HG03439 (cell line): Measurements from ENCODE around the gene HECTD2.
"Not testable (repeated sequence)": the region's sequence is repeated elsewhere in the genome, so short reads cannot be mapped to it uniquely, and the experiment has no call there.

Source experiments
- ATAC-seq: cut with Tn5 transposase; IDR thresholded peaks from one replicate; pipeline ENCODE4 v1.9.1; 2021; ENCODE audit warnings: mild to moderate bottlenecking, moderate library complexity; ENCODE audit not compliant: unreplicated experiment

Gene HECTD2

DNA sequence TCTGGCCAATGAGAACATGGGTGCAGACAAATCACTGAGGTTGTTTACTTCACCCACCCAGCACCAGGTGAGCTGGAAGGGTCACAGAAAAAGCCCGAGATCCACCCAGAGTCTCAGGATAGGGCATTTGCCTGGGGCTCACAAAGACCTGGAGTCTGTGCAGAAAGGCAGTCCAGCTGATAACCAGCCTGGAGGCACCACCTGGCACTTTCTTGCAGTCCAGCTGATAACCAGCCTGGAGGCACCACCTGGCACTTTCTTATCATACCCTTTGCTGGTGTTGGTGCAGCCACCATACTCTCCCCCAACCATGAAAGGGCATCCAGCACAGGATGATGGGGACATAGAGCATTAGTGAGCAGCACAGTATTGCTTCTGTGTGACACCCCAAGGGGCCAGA, 118.6 kb downstream of the HECTD2 start:
- ATAC-seq = no peak

DNA sequence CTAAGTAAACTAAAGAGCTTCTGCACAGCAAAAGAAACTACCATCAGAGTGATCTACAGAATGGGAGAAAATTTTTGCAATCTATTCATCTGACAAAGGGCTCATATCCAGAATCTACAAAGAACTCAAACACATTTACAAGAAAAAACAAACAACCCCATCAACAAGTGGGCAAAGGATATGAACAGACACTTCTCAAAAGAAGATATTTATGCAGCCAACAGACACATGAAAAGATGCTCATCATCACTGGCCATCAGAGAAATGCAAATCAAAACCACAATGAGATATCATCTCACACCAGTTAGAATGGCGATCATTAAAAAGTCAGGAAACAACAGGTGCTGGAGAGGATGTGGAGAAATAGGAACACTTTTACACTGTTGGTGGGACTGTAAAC, 124.6 kb downstream of the HECTD2 start:
- ATAC-seq = not testable (repeated sequence)

DNA sequence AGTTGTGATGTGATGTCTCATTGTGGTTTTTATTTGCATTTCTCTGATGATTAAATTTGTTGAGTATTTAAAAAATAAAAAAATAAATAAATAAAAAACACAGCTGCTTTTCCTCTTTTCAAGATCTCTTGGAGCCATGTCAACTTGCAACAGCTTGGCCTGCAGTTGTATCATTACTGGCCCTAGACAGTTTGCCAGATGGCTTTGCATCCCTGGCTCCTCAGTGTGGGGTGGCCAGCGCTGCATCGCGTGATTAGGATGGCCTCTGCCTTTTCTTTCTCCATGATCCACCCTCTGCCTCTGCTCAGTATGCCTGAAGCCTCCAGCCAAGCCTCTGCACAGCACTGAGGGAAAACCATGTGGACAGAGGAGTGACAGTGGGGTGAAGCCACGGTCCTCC, 126.0 kb downstream of the HECTD2 start:
- no peak for ATAC-seq

DNA sequence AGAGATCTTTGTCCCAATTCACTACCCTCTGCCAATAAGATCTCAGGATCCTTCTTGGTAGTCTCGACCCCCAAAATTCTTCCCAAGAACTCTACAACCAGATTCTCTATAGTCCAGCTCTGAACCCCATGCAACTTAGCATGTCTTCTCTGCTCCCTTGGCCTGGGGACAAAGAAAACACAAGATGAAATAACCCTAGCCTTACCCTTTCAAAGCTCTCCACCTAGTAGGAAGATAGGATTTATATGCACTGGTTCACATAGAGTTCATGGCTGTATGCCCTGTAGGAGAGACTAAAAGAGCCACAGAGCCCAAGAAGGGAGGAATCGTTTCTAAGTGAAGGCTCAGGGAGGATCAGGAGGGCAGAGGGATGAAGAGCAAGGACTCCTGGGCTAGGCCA, 126.6 kb downstream of the HECTD2 start:
- ATAC-seq = no peak

DNA sequence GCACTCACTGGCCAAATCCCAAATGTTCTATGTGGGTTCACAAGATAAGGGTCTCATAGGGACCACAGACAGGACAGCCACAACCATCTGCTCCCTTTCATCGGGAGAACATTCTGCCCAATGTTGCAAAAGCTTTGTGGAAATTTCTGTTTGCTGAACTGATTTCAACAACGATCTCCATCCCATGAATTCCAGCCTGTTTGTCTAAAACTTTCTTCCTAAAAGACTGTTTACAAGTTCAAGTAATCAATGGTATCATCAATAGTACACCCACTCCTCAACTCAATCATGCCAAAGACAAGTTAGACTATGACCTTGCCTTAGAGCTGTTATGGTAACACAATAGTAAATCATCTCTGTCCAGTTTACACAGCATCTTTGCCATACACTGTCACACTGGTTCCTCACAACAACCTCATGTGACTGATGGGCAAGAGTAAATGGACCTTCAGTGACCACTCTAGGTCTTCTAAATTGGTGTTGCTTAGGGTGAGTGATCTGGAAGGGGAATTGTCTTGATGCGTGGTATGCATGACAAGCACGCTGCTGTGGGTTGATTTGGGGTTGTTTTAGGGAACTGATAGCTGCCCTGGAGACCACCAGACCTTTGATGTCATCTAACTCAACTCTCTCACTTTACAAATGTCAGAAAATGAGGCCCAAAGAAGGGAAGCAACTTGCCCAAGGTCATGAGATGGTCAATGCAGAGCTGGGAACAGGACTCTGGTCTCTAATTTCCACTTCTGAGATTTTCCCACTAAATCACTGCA, 127.7 kb downstream of the HECTD2 start:
- ATAC-seq = no peak

DNA sequence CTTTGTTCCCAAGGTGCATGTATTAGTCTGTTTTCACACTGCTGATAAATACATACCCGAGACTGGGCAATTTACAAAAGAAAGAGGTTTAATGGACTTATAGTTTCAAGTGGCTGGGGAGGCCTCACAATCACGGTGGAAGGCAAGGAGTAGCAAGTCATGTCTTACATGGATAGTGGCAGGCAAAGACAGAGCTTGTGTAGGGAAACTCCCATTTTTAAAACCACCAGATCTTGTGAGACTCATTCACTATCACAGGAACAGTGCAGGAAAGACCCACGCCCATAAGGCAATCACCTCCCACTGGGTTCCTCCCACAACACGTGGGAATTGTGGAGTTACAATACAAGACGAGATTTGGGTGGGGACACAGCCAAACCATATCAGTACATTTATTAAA, 129.8 kb downstream of the HECTD2 start:
- no peak for ATAC-seq

DNA sequence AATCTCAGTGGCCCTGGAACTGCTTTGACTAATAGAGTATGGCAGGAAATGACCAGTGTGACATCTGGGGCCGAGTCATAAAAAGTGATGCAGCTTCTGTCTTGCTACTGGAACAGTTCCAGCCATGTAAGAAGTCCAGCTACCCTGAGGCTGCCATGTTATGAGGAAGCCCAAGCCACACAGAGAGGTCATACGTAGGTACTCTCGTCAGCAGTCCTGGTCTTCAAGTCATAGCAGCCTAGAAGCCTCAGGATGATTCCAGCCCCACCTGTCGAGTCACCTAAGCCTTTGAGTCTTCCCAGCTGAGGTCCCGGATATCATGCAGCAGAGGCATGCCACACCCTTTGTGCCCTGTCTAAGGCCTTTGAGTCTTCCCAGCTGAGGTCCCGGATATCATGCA, 130.6 kb downstream of the HECTD2 start:
- no peak for ATAC-seq

DNA sequence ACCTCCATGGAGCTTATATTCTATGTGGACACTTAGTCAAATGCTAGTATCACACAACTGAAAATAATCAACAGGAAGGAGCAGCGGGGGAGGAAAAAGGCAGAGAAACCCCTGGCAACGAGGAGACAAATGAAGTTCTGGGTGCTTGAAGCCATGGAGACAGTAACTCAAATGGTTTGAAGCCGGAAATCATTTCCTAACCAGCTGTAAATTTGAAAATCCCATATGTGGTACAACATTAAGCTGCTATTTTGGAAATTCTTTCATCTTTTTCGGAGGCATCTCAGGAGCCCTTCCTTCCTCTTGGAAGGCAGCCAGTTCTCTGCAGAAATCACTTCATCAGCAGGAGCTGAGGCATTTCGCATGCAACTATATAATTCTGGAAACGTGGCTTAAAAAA, 131.3 kb downstream of the HECTD2 start:
- ATAC-seq = no peak

DNA sequence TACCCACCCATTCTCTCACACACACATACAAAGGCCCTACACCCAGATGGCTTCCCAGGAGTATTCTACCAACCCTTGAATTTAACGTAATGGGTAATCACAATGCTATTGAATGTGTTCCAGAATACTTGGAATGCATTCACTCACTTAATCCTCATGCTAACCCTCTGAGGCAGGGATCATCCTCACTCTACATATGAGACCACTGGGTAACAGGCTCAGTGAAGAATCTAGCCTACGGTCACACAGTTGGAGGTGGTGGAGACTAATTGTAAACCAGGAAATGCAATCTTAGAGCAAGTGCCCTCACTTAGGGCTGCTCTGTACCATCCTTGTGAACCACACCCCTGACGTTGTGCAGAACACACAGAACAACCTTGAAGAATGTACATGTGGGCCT, 135.2 kb downstream of the HECTD2 start:
- ATAC-seq = no peak

DNA sequence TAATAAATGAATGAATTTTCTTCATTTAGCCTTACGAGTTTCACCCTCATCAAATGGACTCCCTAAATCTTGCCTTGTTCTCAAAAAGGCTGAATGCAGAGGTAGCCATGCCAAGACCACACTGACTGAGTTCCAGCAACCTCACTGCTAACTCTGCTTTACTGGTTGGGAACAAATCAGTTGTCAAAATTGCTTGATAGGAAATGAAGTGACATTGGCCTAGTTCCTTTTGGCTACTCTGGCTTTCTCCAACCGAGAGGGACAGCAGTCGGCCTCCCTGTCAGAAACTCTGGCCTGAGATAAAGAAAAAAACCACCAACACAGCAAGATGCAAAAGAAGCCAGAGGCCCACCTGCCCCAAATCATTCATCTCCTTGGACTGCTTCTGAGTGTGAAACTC, 135.7 kb downstream of the HECTD2 start:
- no peak for ATAC-seq

DNA sequence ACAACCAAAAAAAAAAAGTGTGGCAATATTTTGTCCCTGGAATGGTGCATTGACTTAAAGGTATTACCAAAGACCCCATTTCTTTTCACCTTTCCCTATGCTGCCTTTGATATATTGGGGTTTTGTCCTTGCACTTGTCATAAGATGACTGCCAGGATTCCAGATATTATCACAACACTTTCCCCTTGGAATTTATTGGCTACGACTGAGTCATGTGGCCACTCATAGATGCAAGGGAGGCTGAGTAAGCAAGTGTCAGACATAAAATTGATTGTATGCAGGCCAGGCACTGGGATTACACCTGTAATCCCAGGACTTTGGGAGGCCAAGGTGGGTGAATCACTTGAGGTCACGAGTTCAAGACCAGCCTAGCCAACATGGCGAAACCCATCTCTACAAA, 139.1 kb downstream of the HECTD2 start:
- ATAC-seq = no peak

DNA sequence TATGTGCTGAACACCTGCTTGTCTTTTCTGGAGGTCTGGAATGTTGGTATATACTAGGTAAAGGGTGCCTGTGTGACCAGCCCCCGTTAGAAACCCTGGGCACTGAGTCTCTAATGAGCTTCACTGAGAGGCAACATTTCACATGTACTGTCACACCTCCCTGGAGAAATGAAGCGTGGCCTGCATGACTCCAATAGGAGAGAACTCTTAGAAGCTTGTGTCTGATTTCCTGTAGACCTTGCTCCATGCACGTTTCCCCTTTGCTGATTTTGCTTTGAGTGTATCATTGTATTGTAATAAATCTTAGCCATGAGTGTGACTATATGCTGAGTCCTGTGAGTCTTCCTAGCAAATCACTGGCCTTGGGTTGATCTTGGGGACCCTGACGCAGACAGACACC, 139.9 kb downstream of the HECTD2 start:
- no peak for ATAC-seq

DNA sequence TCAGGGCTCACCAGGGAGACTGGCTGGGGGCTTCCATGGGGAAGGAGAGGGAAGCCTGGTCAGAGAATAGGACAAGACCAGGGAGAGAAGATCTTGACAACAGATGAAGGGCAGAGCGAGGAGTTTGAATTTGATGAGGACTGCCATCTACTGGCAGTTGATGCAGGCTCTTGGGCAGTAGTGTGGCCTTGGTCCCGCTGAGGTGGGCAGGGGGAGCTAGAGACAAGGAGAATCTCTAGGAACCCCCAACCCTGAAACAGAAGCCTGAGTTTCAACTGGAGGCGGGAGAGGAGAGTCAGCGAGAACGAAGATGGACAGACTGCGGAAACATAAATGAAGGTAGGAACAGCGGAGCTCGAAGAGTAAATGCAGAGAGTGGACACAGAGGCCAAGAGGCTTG, 141.7 kb downstream of the HECTD2 start:
- no peak for ATAC-seq

DNA sequence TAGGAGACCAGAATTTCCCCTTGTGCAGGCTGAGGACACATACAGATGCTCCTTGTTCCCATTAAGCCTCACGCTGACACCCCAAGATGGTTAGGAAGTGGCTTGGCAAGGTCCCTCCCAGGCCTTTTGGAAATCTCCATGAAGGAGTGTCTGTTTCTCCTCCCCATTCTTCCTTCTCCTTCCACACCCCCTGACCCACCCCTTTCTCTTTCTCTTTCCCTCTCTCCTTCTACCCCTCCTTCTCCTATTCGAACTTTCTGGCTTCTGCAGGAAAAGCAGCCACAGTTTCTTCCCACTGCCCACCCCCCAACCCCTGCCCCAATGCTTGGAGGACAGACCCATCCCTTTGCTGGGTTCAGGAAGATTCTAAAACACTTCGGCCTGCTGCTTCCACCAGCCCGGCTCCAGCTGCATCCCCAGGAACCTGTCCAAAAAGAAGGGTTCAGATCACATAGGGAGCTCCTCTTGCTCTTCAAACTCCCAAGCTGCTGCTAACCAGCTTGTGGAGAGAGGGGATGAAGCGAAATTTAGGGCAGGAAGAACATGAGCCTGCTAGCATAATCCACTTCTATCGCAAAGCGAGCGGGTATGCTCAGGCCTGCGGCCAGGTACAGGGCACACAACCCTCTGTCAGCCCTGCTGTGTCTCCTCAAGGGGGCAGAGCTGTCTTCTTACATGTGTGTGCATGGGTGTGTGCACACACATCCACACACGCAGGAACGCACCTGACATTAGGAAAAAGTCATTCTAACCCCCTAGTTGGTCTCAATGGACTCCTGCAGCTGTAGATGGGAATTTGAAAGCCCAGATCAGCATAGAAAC, 142.3 kb downstream of the HECTD2 start:
- ATAC-seq = no peak

DNA sequence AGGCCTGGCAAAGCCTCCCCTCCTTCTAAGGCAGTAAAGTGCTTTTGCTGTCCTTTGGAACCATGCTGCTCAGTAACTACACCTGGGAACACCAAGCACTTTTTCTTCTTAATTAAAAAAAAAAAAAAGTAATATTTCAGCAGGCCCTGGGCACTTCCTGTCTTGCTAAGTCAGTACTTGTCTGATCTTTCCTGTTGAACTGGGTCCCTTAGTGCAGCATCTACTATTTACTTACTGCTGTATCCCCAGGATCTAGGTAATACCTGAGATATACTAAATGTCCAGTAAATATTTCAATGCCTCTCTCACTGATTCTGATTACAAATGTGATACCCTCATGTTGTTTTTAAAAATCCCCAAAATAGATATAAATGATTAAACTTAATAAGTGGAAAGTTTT, 145.3 kb downstream of the HECTD2 start:
- no peak for ATAC-seq

DNA sequence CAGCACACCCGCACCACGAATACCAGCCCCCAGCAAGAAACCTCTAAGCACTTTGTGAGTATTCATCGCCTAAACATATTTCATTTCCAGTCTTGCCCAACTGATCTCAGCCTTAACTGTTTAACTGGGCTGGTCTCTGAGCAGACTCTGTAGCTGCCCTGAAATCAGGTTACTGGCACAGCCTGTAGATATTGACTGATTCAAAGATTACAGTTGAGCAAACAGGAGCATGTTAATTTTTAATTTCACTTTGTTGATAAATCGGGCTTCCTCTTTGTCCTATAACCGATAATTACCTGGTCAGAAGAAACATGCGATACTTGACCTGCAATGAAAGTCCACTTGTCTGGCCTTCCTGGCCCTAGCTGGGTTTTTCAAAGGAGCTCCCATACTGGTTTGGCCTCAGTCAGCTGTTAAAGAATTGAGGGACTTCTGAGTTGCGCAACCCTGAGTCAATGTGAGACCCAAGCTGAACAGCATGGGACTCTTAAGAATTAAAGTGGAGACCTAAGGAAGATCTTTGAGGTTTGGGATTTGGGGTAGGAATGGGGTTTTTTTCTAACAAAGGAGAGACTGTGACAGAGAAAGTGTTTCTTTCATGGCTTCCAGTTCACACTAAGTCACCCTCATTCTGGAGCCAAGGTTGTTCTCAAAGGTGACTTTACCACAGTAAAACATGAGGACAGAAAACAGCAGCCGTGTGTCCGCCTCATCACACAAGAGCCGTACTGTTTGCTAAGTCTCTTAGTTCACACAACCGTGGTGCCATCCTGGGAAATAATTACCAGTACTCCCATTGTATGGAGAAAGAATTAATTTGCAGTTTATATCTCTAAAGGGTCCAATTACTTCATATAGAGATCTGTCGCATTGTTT, 146.8 kb downstream of the HECTD2 start:
- ATAC-seq = no peak

DNA sequence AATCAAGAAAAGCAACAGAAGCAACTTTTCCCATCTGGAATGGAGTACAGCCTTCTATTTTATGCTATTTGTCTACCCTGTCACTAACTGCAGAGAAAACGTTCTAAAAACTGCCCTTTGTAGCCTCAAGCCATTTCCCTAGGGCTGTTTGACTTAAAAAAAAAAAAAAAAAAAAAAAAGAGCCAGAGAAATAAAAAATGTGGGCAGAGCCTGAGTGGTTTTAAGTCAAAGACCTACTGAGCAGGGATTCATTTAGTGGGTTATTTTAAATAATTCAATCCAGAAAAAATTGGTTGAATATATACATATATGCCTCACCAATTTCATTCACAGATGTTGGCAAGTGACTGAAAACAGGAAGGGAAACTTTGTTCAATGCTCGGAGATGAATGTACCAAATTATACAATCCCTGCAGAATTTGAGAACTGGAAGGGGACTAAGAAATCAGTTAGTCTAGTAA, 147.5 kb downstream of the HECTD2 start:
- ATAC-seq = no peak

DNA sequence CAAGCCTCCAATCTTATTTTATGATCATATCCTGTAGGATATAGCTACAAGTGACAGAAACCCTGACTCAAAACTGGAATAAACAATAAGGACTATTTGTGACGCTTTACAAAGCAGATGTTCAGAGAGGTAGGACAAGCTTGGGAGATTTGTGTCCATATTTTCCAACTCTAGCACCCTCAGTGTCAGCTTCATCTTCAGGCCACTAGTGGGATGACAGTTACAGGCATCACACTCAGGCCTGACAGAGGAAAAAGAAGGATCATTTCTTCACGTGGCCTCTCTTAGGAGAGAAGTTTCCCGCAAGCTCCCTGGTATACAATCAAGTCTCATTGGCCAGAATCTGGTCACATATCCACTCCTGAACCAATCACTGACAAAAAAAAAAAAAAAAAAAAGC, 148.3 kb downstream of the HECTD2 start:
- ATAC-seq = no peak

DNA sequence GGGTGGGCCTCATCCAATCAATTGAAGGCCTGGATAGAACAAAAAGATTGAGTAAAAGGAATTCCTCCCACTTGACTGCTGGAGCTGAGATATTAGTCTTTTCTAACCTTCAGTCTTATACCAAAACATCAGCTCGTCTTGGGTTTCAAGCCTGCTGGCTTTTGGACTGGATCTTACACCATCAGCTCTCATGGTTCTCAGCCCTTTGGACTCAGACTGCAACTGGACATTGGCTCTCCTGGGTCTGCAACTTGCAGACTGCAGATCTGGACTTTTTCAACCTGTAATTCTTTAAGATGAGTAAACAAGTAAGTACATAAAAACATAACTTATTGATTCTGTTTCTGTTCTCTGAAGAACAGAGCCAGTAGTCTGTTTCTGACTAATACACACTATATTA, 149.0 kb downstream of the HECTD2 start:
- ATAC-seq = no peak

DNA sequence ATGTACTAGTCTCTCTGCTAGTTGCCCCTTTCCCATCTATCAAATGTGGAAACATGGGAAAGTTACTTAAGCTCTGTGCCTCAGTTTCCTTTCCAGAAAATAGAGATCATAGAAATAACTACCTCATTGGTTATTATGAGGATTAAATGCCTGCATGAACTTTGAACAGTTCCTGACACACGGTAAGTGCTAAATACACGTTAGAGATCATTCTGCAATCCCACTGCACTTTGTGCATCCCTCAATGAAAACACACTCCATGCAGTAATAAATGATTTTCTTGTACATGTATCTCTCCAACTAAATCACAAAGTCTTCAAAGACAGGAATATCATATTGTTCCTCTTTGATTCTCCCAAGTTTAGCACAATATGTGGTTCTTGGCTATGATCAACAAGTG, 149.6 kb downstream of the HECTD2 start:
- ATAC-seq = no peak

DNA sequence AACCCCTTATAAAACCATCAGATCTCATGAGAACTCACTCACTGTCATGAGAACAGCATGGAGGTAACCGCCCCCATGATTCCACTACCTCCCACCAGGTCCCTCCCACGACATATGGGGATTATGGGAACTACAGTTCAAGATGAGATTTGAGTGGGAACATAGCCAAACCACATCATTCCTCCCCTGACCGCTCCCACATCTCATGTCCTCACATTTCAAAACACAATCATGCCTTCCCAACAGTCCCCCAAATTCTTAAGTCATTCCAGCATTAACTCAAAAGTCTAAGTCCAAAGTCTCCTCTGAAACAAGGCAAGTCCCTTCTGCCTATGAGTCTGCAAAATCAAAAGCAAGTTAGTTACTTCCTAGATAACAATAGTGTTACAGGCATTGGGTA, 150.7 kb downstream of the HECTD2 start:
- not testable (repeated sequence) for ATAC-seq
